Esophagus squamous epithelium (tissue), 5 donors: Measurements from ENCODE around the gene CHD3. TPM values are rescaled to one million over a fixed set of nuclear protein-coding genes. Genes with fewer than 3 reads are reported as not detected.

ENCODE experiments used
- DNase-seq: peaks from one replicate; lab custom pipeline; 2025; lab: John Stamatoyannopoulos, UW
- H3K27ac ChIP-seq, 4 donors: fragments of 200-600 bp; sonication (generic); one replicate each; pipeline ENCODE4 v1.5.1; 2016 to 2019; ENCODE audit warnings: mild to moderate bottlenecking in 1 of 4
- H3K27me3 ChIP-seq, 4 donors: fragments of 200-600 bp; sonication (generic); 1 replicate in 3 of 4; 2 replicates in 1 of 4; pipeline versions ENCODE4 v1.5.1 to v1.6.0; 2017 to 2021; ENCODE audit warnings: antibody characterized with exemption in 1 of 4
- H3K36me3 ChIP-seq, 3 donors: fragments of 200-600 bp; sonication (generic); one replicate each; pipeline ENCODE4 v1.5.1; 2016 to 2019
- H3K4me1 ChIP-seq, 3 donors: fragments of 200-600 bp; sonication (generic); one replicate each; pipeline ENCODE4 v1.5.1; 2017 to 2019
- H3K4me3 ChIP-seq, 4 donors: fragments of 200-600 bp; sonication (generic); 1 replicate in 3 of 4; 2 replicates in 1 of 4; pipeline ENCODE4 v1.5.1; 2016 to 2019; ENCODE audit warnings: mild to moderate bottlenecking in 2 of 4, moderate library complexity in 1 of 4
- H3K9me3 ChIP-seq, 3 donors: fragments of 200-600 bp; sonication (generic); one replicate each; pipeline ENCODE4 v1.5.1; 2016 to 2019
- POLR2A ChIP-seq, 4 donors: fragments of 450-650 bp; IDR thresholded peaks; one replicate each; pipeline ENCODE4 v1.6.1; 2017; ENCODE audit warnings: antibody characterized with exemption in 4 of 4, mild to moderate bottlenecking in 4 of 4, moderate library complexity in 3 of 4
- WGBS, 2 donors: methylation state at CpG; one replicate each; pipeline ENCODE4 v1.1.5; 2018; 5-methylcytosine and 5-hydroxymethylcytosine counted together
- intact Hi-C: fragments of 100-400 bp; cut with DNase I; formaldehyde crosslinking; loops from one replicate; pipeline ENCODE4 v1.15.0; 2022
- total RNA-seq, 4 donors: library from RNA; depleted of rRNA; stranded (reverse); fragments of >200 nt; gene quantifications; one replicate each; pipeline ENCODE4 v1.1.0, GENCODE V29; 2016
- TF ChIP-seq, protein P1 (sequence below), 6 experiments: fragments of 450-650 bp in 4 of 6; fragments of 200-600 bp in 2 of 6; sonication (generic) in 2 of 6; IDR thresholded peaks; one replicate each; pipeline ENCODE4 v1.5.1; 2016 to 2019; ENCODE audit warnings: antibody characterized with exemption in 6 of 6, mild to moderate bottlenecking in 4 of 6, moderate library complexity in 4 of 6
- donor health status: DM: yes; HTN: yes; CAD: no.

The CHD3 gene
- total RNA-seq, 4 donors from 2014 or later = 57.7 to 93.5 (median 73.0) TPM

DNA sequence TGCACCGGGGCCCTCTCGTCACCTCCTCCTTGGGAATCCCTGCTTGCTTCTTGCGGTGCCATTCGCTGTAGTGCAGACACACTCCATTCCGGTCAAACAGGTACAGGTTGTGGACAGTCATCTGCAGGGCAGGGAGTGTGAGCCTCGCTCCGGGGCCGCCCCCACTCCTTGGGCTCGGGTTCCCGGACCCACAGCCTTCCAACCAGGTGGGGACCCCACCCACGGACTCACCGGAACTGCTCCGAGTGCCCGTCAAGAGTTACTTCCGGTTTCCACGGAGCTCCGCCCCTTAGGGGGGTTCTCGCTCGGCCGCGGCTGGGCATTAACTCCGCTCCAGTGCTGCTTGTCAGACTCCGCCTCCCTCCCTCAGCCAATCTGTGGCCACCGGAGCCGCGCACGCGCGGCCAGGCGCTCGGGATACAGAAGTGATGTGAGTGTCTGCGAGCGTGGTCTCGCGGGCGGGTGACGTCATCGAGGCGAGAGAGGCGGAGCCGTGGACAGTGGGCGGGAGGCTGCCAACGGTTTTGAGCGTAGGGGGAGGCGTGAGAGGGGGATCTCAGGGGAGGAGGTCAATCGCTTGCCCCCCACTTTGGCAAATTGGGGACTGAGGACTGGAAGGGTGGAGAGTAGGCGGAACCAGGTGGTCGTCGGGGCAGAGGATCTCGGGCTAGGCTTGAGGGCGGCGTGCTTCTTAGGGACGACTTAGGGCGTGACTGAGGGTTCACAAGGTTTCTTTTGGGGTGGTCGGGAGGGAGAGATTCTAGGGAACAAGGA lies 43.3 kb downstream of the CHD3 start, which contains the start of the genes CNTROB and TRAPPC1:
CNTROB (plus strand) TSS at position 498 of the 774 bp plus-strand sequence. CDS start 874 bp downstream, outside the sequence.
TRAPPC1 (minus strand) TSS at position 238 of the 774 bp plus-strand sequence; CDS start at position 121, 117 bp downstream.
- peak within 1 kb of the TSS; percentile 68 to 87 (median 82) for H3K4me3 ChIP-seq
- no peaks in the 10 kb centered on the region for H3K9me3 ChIP-seq
- H3K36me3 ChIP-seq = peaks cover 0 to 32% (median 0%) of the 10 kb centered on the region in 3 donors
- WGBS, 2 donors = 0 to 2% methylated on average over 9 to 21 of the region's 55 CpGs
- H3K27ac ChIP-seq = peak within 1 kb of the TSS; percentile 86 to 94 (median 90)
- H3K27me3 ChIP-seq = peaks cover 0 to 4% (median 0%) of the 10 kb centered on the region in 4 donors
- peak in 3 of 4 donors; percentile 30 to 86 (median 33) for TF ChIP-seq POLR2A (IDR thresholded peaks at IDR 0.05)
- TF ChIP-seq, protein P1, sequence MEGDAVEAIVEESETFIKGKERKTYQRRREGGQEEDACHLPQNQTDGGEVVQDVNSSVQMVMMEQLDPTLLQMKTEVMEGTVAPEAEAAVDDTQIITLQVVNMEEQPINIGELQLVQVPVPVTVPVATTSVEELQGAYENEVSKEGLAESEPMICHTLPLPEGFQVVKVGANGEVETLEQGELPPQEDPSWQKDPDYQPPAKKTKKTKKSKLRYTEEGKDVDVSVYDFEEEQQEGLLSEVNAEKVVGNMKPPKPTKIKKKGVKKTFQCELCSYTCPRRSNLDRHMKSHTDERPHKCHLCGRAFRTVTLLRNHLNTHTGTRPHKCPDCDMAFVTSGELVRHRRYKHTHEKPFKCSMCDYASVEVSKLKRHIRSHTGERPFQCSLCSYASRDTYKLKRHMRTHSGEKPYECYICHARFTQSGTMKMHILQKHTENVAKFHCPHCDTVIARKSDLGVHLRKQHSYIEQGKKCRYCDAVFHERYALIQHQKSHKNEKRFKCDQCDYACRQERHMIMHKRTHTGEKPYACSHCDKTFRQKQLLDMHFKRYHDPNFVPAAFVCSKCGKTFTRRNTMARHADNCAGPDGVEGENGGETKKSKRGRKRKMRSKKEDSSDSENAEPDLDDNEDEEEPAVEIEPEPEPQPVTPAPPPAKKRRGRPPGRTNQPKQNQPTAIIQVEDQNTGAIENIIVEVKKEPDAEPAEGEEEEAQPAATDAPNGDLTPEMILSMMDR (IDR thresholded peaks at IDR 0.05) = peak in 1 of 6 experiments; percentile 18
- peaks cover 19 to 53% (median 28%) of the 10 kb centered on the region in 3 donors for H3K4me1 ChIP-seq
- intact Hi-C loops = no loop called here
- DNase-seq = peak; percentile 98

DNA sequence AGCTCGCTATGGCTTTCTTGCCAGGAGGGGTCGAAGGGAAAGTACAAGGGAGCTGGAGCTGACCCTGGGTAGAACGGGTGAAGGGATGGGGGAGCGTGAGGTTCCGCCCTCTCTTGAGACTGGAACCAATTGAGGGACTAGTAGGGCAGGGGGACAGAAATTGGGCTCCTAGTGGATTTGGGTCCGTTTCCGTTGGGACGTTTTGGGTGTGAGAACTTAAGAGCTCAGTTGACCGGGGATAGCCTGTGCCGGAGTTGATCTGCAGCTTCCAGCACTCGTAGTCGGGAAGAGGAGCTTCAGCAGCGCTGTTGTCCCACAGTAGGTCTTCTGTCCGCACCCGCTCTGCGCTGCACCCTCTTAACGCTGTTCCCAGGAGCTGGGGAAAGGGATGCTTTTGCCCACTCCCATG lies 43.9 kb downstream of the CHD3 start:
- TF ChIP-seq POLR2A (IDR thresholded peaks at IDR 0.05) = no peak
- TF ChIP-seq, protein P1 (IDR thresholded peaks at IDR 0.05) = no peak
- peaks cover 0 to 38% (median 0%) of the 10 kb centered on the region in 3 donors for H3K36me3 ChIP-seq
- no peak for DNase-seq

DNA sequence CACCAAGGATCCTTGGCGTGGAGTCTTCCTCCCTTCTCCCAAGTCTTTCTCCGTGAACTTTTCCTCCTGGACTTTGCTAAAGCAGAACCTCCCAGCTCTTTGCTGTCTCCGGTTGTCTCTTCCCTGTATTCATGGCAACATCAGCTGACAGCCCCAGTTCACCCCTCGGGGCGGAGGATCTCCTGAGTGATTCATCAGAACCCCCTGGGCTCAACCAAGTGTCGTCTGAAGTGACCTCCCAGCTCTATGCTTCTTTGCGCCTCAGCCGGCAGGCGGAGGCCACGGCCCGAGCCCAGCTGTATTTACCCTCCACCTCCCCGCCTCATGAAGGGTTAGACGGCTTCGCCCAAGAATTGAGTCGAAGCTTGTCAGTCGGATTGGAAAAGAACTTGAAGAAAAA lies 44.4 kb downstream of the CHD3 start:
- Histone ChIP-seq H3K4me1 (peaks cover 19 to 53% (median 28%) of the 10 kb centered on the region in 3 donors), H3K36me3 (peaks cover 0 to 43% (median 0%) of the 10 kb centered on the region in 3 donors), H3K4me3 (peak overlapping the region; percentile 68 to 87 (median 82)), H3K9me3 (no peaks in the 10 kb centered on the region), H3K27ac (peak overlapping the region; percentile 86 to 94 (median 90)), H3K27me3 (peaks cover 0 to 4% (median 0%) of the 10 kb centered on the region in 4 donors)
- no peak for DNase-seq
- WGBS, 2 donors = 3 to 9% methylated on average over 10 to 12 of the region's 16 CpGs
- intact Hi-C loops = no loop called here
- no peak for TF ChIP-seq POLR2A (IDR thresholded peaks at IDR 0.05)
- TF ChIP-seq, protein P1 (IDR thresholded peaks at IDR 0.05) = peak in 1 of 6 experiments; percentile 18

More for the DNA sequence above, 43.9 kb downstream of the CHD3 start:
- intact Hi-C loops = no loop called here
- peaks cover 0 to 4% (median 0%) of the 10 kb centered on the region in 4 donors for H3K27me3 ChIP-seq
- peak overlapping the region; percentile 68 to 87 (median 82) for H3K4me3 ChIP-seq
- 0% methylated on average over 1 to 14 of the region's 17 CpGs for WGBS, 2 donors
- H3K4me1 ChIP-seq = peaks cover 19 to 53% (median 28%) of the 10 kb centered on the region in 3 donors
- peak overlapping the region; percentile 86 to 94 (median 90) for H3K27ac ChIP-seq
- no peaks in the 10 kb centered on the region for H3K9me3 ChIP-seq

DNA sequence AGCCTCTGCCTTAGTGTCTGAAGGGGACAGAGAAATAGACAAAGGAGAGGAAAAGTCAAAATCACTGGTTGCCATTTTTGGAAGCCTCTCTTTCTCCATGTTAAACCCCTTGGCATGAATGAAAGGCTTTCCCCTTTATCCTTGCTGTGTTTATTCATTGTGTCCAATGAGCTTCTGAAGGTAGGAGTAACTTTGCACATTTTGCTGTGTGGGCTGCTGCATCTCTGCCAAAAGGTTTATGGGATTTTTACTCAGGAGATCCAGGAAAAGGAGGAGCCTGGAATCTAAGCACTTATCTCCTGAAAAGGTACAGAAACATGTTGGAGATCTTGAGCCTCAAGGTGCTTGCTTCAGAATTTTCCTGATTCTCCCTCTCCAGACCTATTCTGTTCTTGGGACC lies 47.3 kb downstream of the CHD3 start:
- intact Hi-C loops = no loop called here

More for the DNA sequence above, 47.3 kb downstream of the CHD3 start:
- Histone ChIP-seq H3K4me1 (peaks cover 13 to 33% (median 17%) of the 10 kb centered on the region in 3 donors), H3K27ac (no peak overlapping the region), H3K27me3 (no peaks in the 10 kb centered on the region), H3K4me3 (no peak overlapping the region), H3K9me3 (no peaks in the 10 kb centered on the region), H3K36me3 (peaks cover 0 to 64% (median 13%) of the 10 kb centered on the region in 3 donors)
- TF ChIP-seq, protein P1 (IDR thresholded peaks at IDR 0.05) = no peak
- no peak for TF ChIP-seq POLR2A (IDR thresholded peaks at IDR 0.05)
- no peak for DNase-seq
